T-helper 1 cell treated with Interleukin-12 subunit alpha and Interleukin-12 subunit beta and Interleukin-4 antibody, amounts not matched to agents 30 μg/mL and 1 μg/mL, for 36 hours (primary cell): ENCODE data around the gene UBL7.

ENCODE experiments used
- H3K27ac Mint-ChIP-seq: one replicate; pipeline ENCODE4 v1.8.0; 2021; ENCODE audit warnings: mild to moderate bottlenecking, mixed read lengths
- H3K27me3 Mint-ChIP-seq: one replicate; pipeline ENCODE4 v1.8.0; 2021; ENCODE audit warnings: low read depth, mixed read lengths
- H3K36me3 Mint-ChIP-seq: one replicate; pipeline ENCODE4 v1.8.0; 2021; ENCODE audit warnings: low read depth, mixed read lengths
- H3K4me1 Mint-ChIP-seq: one replicate; pipeline ENCODE4 v1.8.0; 2021; ENCODE audit warnings: low read depth, mixed read lengths
- H3K4me3 Mint-ChIP-seq: one replicate; pipeline ENCODE4 v1.8.0; 2021; ENCODE audit warnings: mild to moderate bottlenecking, moderate library complexity, mixed read lengths
- H3K9me3 Mint-ChIP-seq: one replicate; pipeline ENCODE4 v1.8.0; 2021; ENCODE audit warnings: mixed read lengths

The UBL7 gene

GRCh38 chr15:74453925-74454763, 6.8 kb downstream of the UBL7 start:
- H3K4me1 Mint-ChIP-seq, result peaks cover 19% of the 10 kb centered on the region
- peak overlapping the region; percentile 26 for H3K27ac Mint-ChIP-seq
- peaks cover 39% of the 10 kb centered on the region for H3K36me3 Mint-ChIP-seq
- H3K27me3 Mint-ChIP-seq, result no peaks in the 10 kb centered on the region
- no peaks in the 10 kb centered on the region for H3K9me3 Mint-ChIP-seq
- H3K4me3 Mint-ChIP-seq, result no peak overlapping the region

DNA sequence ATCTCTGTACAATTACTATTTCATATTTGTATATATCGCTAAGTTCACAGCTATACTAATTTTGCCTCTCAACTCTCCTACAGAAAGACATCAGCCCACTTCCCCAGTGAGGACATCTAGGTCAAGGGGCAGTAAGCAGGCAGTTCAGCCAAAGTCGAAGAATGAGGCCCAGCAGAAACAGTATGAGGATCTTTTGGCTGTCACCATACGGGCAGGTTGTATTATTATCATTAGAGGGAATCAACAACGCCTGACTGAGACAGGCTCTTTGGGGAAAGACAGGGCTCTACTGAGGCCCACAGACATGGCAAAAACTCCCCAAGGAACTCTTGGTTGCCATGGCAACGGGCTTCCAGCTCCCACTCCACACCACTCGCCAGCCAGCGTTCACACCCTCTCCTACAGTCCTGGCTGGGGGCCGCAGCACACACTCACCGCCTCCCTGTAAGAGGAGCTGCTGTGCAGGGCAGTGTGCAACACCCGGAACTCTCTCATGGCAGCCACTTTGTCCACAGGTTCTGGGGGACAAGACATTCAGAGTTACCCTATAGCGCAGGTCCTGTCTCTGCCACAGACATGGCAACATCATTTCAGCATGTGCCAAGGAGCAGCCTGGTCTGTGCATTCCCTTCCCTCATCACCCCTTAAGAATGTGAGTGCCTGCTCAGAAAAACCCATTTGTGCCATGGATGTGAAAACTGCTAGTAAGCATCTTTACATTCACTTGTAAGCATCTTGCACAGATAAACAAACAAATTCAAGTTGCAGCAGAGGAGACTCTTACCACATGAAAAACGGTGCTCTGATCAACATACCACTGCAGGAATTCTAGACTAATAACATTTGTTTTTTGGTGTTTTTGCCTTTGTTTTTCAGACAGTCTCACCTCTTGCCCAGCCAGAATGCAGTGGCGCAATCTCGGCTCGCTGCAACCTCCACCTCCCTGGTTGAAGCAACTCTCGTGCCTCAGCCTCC, 8.8 kb downstream of the UBL7 start:
- peaks cover 43% of the 10 kb centered on the region for H3K36me3 Mint-ChIP-seq
- H3K27me3 Mint-ChIP-seq, result no peaks in the 10 kb centered on the region
- no peak overlapping the region for H3K4me3 Mint-ChIP-seq
- H3K9me3 Mint-ChIP-seq, result no peaks in the 10 kb centered on the region
- H3K4me1 Mint-ChIP-seq, result peaks cover 14% of the 10 kb centered on the region
- no peak overlapping the region for H3K27ac Mint-ChIP-seq

- Mint-ChIP-seq H3K36me3 (peaks cover 44% of the 10 kb centered on the region), H3K4me1 (peaks cover 14% of the 10 kb centered on the region), H3K4me3 (no peak overlapping the region), H3K27ac (no peak overlapping the region), H3K9me3 (no peaks in the 10 kb centered on the region), H3K27me3 (no peaks in the 10 kb centered on the region)
These were observed 9.6 kb downstream of the UBL7 start for GRCh38 chr15:74451322-74451721.

GRCh38 chr15:74449643-74450205, 11.2 kb downstream of the UBL7 start:
- Mint-ChIP-seq H3K36me3 (peaks cover 40% of the 10 kb centered on the region), H3K4me1 (peaks cover 14% of the 10 kb centered on the region), H3K4me3 (no peak overlapping the region), H3K9me3 (no peaks in the 10 kb centered on the region), H3K27me3 (no peaks in the 10 kb centered on the region), H3K27ac (no peak overlapping the region)

- H3K4me1 Mint-ChIP-seq, result peaks cover 9% of the 10 kb centered on the region
- H3K36me3 Mint-ChIP-seq, result peaks cover 36% of the 10 kb centered on the region
- H3K4me3 Mint-ChIP-seq, result no peak overlapping the region
- no peaks in the 10 kb centered on the region for H3K9me3 Mint-ChIP-seq
- H3K27ac Mint-ChIP-seq, result no peak overlapping the region
- H3K27me3 Mint-ChIP-seq, result no peaks in the 10 kb centered on the region
These were observed 11.9 kb downstream of the UBL7 start for GRCh38 chr15:74449095-74449494.

GRCh38 chr15:74445816-74446763, 14.9 kb downstream of the UBL7 start:
- Mint-ChIP-seq H3K27ac (no peak overlapping the region), H3K4me1 (peaks cover 2% of the 10 kb centered on the region), H3K27me3 (no peaks in the 10 kb centered on the region), H3K9me3 (no peaks in the 10 kb centered on the region), H3K36me3 (peaks cover 28% of the 10 kb centered on the region), H3K4me3 (no peak overlapping the region)

GRCh38 chr15:74444106-74445062, 16.6 kb downstream of the UBL7 start:
- Mint-ChIP-seq H3K27me3 (no peaks in the 10 kb centered on the region), H3K27ac (no peak overlapping the region), H3K9me3 (no peaks in the 10 kb centered on the region), H3K4me1 (peaks cover 2% of the 10 kb centered on the region), H3K36me3 (peaks cover 22% of the 10 kb centered on the region), H3K4me3 (no peak overlapping the region)

DNA sequence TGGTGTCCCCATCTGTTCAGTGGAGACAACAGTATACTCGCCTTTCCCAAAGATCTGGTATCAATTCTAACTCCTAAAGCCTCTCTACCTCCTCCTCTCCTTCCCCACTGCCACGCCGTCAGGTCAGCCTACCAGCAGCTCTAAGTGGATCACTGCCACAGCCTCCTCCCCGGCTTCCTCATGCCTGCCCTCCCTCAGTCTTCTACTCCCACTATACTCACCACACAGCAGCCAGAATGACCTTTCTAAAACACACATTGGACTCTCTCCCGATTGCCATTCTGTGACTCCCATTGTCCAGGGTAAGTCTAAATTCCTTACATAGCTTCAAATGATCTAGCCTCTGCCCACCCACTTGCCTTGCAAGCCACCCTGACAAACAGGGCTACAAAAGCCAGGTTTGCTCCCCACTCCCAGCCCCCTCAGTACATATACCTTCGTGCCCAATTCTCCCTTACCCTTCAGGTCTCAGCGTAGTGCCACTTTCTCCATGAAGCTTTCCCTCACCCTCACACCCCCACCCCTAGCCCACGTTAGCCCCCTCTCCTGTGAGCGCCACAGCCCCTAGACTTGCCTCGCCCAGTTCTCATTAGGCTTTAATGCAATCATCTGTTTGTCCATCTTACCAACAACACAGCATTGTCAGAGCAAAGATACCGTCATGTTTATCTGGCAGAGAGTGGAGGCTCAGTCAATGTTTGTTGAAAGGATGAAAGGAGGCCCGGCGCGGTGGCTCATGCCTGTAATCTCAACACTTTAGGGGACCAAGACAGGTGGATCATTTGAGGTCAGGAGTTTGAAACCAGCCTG, 17.7 kb downstream of the UBL7 start:
- H3K36me3 Mint-ChIP-seq, result peaks cover 19% of the 10 kb centered on the region
- H3K27ac Mint-ChIP-seq, result peak overlapping the region; percentile 13
- peaks cover 8% of the 10 kb centered on the region for H3K4me1 Mint-ChIP-seq
- no peaks in the 10 kb centered on the region for H3K9me3 Mint-ChIP-seq
- no peak overlapping the region for H3K4me3 Mint-ChIP-seq
- H3K27me3 Mint-ChIP-seq, result no peaks in the 10 kb centered on the region

DNA sequence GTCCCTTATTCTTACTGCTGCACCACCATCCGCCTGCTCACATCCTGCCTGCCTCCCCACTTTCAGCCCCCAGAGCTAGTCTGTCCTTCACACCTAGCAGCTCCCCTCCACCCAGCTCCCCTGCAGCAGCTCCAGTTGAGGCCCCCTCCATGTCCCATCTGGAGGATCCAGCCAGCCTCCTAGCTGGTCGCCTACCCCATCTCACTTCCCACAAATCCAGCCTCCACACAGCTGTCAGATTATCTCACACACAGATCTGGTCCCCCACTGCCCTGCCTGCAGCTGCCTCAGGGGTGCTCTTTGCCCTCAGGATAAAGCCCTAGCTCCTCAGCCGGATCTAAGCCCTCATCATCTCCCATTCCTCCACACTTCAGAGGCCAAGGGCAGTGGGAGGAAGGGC, 18.4 kb downstream of the UBL7 start:
- H3K27ac Mint-ChIP-seq, result no peak overlapping the region
- no peaks in the 10 kb centered on the region for H3K9me3 Mint-ChIP-seq
- peaks cover 12% of the 10 kb centered on the region for H3K36me3 Mint-ChIP-seq
- no peaks in the 10 kb centered on the region for H3K27me3 Mint-ChIP-seq
- H3K4me3 Mint-ChIP-seq, result no peak overlapping the region
- H3K4me1 Mint-ChIP-seq, result peaks cover 9% of the 10 kb centered on the region

DNA sequence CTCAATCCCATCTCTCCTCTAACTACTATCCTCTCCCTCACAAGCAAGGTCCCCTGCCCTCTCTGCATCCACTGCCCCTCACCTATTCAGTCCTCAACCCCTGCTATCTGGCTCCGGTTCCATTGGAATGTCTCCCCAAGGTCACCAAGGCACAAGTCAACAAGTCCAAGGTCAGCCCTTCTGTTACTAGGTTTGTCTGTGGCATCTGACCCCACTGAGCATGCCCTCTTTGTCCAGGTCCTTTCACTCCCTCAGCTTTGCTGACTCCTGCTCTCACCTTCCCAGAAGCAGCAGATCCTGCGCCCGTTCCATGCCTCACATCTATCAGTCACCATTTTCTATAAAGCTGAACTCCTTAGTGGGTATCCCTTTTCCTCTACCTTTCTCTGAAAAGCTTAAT, 18.9 kb downstream of the UBL7 start:
- H3K27me3 Mint-ChIP-seq, result no peaks in the 10 kb centered on the region
- H3K4me1 Mint-ChIP-seq, result peaks cover 9% of the 10 kb centered on the region
- no peak overlapping the region for H3K4me3 Mint-ChIP-seq
- peak overlapping the region; percentile 32 for H3K27ac Mint-ChIP-seq
- no peaks in the 10 kb centered on the region for H3K9me3 Mint-ChIP-seq
- peaks cover 12% of the 10 kb centered on the region for H3K36me3 Mint-ChIP-seq

GRCh38 chr15:74441248-74441941, 19.6 kb downstream of the UBL7 start:
- no peaks in the 10 kb centered on the region for H3K27me3 Mint-ChIP-seq
- no peak overlapping the region for H3K27ac Mint-ChIP-seq
- no peak overlapping the region for H3K4me3 Mint-ChIP-seq
- H3K4me1 Mint-ChIP-seq, result peaks cover 10% of the 10 kb centered on the region
- H3K9me3 Mint-ChIP-seq, result no peaks in the 10 kb centered on the region
- H3K36me3 Mint-ChIP-seq, result peaks cover 8% of the 10 kb centered on the region
